Measurements from ENCODE around the gene FER1L5. TPM values are rescaled to one million over a fixed set of nuclear protein-coding genes. Genes with fewer than 3 reads are reported as not detected.

Gene FER1L5
- total and polyA plus RNA-seq, 2 experiments from 2014 or later: 0.18 to 0.76 TPM

DNA sequence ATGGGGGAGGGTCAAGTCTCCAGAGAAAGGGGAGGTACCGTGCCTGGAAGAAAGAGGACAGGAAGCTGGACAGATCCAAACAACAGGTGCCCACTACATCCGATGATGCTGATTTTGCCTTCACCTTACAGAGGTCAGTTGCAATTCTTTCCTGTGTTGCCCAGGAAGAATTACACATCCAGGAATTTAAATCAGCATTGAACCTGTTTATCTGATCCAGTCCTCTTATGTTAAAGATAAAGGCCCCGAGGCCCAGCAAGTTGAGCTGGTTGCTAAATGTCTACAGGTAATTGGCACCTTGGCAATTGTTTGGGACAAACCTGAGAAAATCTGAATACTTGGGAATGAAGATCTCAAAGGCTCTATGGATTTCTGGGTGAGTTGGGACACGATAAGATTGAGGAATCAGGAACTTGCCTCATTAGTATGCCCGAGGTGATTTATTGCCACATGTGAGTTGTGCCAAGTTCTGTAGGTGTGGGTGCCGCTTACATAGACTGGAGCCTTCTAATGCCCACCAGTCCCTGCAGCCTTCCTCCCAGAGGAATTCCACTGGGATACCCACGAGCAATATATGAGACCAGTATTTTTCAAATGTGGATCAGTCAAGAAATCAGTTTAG, 111.2 kb downstream of the FER1L5 start:
- Histone ChIP-seq H3K27me3 (ENCODE audit: insufficient read depth) (no peaks in the 10 kb centered on the region), H3K36me3 (ENCODE audit: insufficient read depth) (no peaks in the 10 kb centered on the region), H3K79me2 (replicated peaks; ENCODE audit: insufficient read depth) (no peaks in the 10 kb centered on the region), H3F3A (replicated peaks; ENCODE audit: low read depth) (no peaks in the 10 kb centered on the region), H3K4me1 (ENCODE audit: insufficient read depth) (no peaks in the 10 kb centered on the region; the same call in 1 of the 2 replicates), H3K27ac (ENCODE audit: low read depth) (no peak overlapping the region), H3K9me2 (ENCODE audit: insufficient read depth) (no peaks in the 10 kb centered on the region), H3K4me2 (no peak overlapping the region), H3K4me3 (no peak overlapping the region), H4K20me1 (replicated peaks; ENCODE audit: insufficient read depth) (no peaks in the 10 kb centered on the region), H2AFZ (no peak overlapping the region; the same call in 1 of the 2 replicates)
- no peaks in the 10 kb centered on the region for H3K36me3 Mint-ChIP-seq (ENCODE audit: low read depth)
- ATAC-seq (no peak), DNase-seq (ENCODE audit: low spot score) (no peak)
- H3K27ac Mint-ChIP-seq: no peak overlapping the region
- H3K4me1 Mint-ChIP-seq: peaks cover 3% of the 10 kb centered on the region
- TF ChIP-seq CREB1 (CRISPR knock-in tag; IDR thresholded peaks at IDR 0.05; ENCODE audit: low read depth) (no peak), EZH2 (IDR thresholded peaks at IDR 0.05; ENCODE audit: low read depth, unreplicated experiment) (no peak), NANOG (IDR thresholded peaks at IDR 0.05; ENCODE audit: borderline replicate concordance) (no peak), ZNF331 (CRISPR knock-in tag; IDR thresholded peaks at IDR 0.05; ENCODE audit: low read depth) (no peak), JUNB (IDR thresholded peaks at IDR 0.05; ENCODE audit: unreplicated experiment) (no peak), EZH2phosphoT487 (IDR thresholded peaks at IDR 0.05; ENCODE audit: unreplicated experiment) (no peak), POLR2AphosphoS5 (IDR thresholded peaks at IDR 0.05; ENCODE audit: low read depth) (no peak), ETS1 (IDR thresholded peaks at IDR 0.05) (no peak), ZNF114 (CRISPR knock-in tag; IDR thresholded peaks at IDR 0.05) (no peak), STAT1 (IDR thresholded peaks at IDR 0.05; ENCODE audit: unreplicated experiment) (no peak)
- TF ChIP-seq, protein P1, sequence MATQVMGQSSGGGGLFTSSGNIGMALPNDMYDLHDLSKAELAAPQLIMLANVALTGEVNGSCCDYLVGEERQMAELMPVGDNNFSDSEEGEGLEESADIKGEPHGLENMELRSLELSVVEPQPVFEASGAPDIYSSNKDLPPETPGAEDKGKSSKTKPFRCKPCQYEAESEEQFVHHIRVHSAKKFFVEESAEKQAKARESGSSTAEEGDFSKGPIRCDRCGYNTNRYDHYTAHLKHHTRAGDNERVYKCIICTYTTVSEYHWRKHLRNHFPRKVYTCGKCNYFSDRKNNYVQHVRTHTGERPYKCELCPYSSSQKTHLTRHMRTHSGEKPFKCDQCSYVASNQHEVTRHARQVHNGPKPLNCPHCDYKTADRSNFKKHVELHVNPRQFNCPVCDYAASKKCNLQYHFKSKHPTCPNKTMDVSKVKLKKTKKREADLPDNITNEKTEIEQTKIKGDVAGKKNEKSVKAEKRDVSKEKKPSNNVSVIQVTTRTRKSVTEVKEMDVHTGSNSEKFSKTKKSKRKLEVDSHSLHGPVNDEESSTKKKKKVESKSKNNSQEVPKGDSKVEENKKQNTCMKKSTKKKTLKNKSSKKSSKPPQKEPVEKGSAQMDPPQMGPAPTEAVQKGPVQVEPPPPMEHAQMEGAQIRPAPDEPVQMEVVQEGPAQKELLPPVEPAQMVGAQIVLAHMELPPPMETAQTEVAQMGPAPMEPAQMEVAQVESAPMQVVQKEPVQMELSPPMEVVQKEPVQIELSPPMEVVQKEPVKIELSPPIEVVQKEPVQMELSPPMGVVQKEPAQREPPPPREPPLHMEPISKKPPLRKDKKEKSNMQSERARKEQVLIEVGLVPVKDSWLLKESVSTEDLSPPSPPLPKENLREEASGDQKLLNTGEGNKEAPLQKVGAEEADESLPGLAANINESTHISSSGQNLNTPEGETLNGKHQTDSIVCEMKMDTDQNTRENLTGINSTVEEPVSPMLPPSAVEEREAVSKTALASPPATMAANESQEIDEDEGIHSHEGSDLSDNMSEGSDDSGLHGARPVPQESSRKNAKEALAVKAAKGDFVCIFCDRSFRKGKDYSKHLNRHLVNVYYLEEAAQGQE (IDR thresholded peaks at IDR 0.05; ENCODE audit: unreplicated experiment): no peak
- TF ChIP-seq, protein P2, sequence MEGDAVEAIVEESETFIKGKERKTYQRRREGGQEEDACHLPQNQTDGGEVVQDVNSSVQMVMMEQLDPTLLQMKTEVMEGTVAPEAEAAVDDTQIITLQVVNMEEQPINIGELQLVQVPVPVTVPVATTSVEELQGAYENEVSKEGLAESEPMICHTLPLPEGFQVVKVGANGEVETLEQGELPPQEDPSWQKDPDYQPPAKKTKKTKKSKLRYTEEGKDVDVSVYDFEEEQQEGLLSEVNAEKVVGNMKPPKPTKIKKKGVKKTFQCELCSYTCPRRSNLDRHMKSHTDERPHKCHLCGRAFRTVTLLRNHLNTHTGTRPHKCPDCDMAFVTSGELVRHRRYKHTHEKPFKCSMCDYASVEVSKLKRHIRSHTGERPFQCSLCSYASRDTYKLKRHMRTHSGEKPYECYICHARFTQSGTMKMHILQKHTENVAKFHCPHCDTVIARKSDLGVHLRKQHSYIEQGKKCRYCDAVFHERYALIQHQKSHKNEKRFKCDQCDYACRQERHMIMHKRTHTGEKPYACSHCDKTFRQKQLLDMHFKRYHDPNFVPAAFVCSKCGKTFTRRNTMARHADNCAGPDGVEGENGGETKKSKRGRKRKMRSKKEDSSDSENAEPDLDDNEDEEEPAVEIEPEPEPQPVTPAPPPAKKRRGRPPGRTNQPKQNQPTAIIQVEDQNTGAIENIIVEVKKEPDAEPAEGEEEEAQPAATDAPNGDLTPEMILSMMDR (conservative IDR thresholded peaks at IDR 0.05; ENCODE audit: low read depth in 2 of 2): no peak
- TF ChIP-seq, protein P3, sequence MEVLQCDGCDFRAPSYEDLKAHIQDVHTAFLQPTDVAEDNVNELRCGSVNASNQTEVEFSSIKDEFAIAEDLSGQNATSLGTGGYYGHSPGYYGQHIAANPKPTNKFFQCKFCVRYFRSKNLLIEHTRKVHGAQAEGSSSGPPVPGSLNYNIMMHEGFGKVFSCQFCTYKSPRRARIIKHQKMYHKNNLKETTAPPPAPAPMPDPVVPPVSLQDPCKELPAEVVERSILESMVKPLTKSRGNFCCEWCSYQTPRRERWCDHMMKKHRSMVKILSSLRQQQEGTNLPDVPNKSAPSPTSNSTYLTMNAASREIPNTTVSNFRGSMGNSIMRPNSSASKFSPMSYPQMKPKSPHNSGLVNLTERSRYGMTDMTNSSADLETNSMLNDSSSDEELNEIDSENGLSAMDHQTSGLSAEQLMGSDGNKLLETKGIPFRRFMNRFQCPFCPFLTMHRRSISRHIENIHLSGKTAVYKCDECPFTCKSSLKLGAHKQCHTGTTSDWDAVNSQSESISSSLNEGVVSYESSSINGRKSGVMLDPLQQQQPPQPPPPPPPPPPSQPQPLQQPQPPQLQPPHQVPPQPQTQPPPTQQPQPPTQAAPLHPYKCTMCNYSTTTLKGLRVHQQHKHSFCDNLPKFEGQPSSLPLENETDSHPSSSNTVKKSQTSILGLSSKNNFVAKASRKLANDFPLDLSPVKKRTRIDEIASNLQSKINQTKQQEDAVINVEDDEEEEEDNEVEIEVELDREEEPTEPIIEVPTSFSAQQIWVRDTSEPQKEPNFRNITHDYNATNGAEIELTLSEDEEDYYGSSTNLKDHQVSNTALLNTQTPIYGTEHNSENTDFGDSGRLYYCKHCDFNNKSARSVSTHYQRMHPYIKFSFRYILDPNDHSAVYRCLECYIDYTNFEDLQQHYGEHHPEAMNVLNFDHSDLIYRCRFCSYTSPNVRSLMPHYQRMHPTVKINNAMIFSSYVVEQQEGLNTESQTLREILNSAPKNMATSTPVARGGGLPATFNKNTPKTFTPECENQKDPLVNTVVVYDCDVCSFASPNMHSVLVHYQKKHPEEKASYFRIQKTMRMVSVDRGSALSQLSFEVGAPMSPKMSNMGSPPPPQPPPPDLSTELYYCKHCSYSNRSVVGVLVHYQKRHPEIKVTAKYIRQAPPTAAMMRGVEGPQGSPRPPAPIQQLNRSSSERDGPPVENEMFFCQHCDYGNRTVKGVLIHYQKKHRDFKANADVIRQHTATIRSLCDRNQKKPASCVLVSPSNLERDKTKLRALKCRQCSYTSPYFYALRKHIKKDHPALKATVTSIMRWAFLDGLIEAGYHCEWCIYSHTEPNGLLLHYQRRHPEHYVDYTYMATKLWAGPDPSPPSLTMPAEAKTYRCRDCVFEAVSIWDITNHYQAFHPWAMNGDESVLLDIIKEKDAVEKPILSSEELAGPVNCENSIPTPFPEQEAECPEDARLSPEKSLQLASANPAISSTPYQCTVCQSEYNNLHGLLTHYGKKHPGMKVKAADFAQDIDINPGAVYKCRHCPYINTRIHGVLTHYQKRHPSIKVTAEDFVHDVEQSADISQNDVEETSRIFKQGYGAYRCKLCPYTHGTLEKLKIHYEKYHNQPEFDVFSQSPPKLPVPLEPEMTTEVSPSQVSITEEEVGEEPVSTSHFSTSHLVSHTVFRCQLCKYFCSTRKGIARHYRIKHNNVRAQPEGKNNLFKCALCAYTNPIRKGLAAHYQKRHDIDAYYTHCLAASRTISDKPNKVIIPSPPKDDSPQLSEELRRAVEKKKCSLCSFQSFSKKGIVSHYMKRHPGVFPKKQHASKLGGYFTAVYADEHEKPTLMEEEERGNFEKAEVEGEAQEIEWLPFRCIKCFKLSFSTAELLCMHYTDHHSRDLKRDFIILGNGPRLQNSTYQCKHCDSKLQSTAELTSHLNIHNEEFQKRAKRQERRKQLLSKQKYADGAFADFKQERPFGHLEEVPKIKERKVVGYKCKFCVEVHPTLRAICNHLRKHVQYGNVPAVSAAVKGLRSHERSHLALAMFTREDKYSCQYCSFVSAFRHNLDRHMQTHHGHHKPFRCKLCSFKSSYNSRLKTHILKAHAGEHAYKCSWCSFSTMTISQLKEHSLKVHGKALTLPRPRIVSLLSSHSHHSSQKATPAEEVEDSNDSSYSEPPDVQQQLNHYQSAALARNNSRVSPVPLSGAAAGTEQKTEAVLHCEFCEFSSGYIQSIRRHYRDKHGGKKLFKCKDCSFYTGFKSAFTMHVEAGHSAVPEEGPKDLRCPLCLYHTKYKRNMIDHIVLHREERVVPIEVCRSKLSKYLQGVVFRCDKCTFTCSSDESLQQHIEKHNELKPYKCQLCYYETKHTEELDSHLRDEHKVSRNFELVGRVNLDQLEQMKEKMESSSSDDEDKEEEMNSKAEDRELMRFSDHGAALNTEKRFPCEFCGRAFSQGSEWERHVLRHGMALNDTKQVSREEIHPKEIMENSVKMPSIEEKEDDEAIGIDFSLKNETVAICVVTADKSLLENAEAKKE (CRISPR knock-in tag; IDR thresholded peaks at IDR 0.05): no peak
- no peak overlapping the region for H3K4me3 Mint-ChIP-seq
- H3K9me3 Mint-ChIP-seq: no peaks in the 10 kb centered on the region
- peaks cover 13% of the 10 kb centered on the region for H3K27me3 Mint-ChIP-seq (ENCODE audit: insufficient read depth, low read depth, poor library complexity)
